ENCODE data around the gene FAM187B. TPM values are rescaled to one million over a fixed set of nuclear protein-coding genes. Genes with fewer than 3 reads are reported as not detected.

Gene FAM187B
- total and polyA plus RNA-seq, 8 donors = 0.20 TPM; not detected in 7

DNA sequence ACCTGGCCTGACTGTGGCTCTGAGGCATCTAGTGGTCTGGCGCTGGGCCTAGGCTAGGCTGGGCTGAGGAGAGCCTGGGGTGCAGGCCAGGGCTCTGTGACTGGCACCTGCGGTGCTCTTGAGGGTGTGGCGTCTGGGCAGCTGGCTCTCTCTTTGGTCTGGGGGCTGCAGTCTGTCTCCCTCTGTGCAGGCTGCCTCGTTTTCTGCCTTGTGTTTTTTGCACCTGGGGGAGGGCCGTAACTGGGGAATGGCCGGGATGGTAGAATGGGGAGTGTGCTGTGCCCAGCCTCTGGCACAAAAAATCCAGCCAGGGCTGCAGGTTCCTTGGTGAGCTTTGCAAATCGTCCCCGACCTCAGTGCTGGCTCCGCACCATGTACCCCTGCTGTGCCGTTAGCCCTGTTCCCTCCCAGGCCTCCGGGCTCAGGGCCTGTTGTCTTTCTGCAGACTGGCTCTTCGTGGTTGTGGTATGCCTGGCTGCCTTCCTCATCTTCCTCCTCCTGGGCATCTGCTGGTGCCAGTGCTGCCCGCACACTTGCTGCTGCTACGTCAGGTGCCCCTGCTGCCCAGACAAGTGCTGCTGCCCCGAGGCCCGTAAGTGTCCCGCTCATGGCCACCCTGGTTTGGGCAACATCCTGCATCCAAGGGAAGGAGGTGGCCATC lies 33.7 kb upstream of the FAM187B start:
- Histone ChIP-seq H3K27me3 (no peaks in the 10 kb centered on the region), H3K27ac (no peak overlapping the region), H3K4me1 (peaks cover 12 to 32% of the 10 kb centered on the region in 2 donors), H3K4me3 (no peak overlapping the region), H3K9me3 (no peaks in the 10 kb centered on the region), H3K36me3 (peaks cover 0 to 7% of the 10 kb centered on the region in 2 donors)
- ATAC-seq = peak; percentile 22
- intact Hi-C loops (cut with DNase I) = no loop called here
- DNase-seq = peak in 2 of 4 donors; percentile 32 to 67
- TF ChIP-seq, protein P1, sequence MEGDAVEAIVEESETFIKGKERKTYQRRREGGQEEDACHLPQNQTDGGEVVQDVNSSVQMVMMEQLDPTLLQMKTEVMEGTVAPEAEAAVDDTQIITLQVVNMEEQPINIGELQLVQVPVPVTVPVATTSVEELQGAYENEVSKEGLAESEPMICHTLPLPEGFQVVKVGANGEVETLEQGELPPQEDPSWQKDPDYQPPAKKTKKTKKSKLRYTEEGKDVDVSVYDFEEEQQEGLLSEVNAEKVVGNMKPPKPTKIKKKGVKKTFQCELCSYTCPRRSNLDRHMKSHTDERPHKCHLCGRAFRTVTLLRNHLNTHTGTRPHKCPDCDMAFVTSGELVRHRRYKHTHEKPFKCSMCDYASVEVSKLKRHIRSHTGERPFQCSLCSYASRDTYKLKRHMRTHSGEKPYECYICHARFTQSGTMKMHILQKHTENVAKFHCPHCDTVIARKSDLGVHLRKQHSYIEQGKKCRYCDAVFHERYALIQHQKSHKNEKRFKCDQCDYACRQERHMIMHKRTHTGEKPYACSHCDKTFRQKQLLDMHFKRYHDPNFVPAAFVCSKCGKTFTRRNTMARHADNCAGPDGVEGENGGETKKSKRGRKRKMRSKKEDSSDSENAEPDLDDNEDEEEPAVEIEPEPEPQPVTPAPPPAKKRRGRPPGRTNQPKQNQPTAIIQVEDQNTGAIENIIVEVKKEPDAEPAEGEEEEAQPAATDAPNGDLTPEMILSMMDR (IDR thresholded peaks at IDR 0.05) = no peak

DNA sequence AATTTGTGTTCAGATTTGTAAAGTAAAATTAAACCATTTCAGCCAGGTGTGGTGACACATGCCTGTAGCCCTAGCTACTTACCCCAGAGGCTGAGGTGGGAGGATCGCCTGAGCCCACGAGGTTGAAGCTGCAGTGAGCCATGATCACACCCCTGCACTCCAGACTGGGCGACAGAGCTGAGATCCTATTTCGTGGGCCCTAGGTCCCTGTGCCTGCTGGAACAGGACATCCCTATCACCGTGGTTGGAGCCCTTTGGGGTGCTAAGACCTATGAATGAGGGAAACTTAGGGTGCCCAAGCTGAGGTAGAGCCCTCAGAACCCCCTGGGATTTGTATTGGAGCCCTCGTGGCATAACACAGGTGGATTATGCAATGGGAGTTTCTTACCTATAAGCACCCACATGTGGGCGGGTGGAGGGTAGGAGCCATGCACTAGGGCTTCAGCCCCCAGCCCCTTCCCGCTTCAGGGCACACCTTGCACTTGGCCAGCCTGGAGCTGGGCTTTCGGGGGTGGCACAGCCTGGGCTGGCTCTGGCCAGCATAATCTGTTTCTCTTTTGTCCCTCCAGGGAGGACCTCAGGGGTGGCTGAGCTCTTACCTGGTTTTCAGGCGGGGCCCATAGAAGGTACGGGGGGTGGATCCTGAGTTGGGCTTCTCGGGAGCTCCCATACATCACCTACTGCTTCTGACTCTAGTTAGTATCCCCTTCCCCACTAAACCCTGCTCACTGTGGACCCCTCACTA lies 33.0 kb upstream of the FAM187B start:
- intact Hi-C loops (cut with DNase I) = no loop called here
- H3K27ac ChIP-seq = no peak overlapping the region
- no peaks in the 10 kb centered on the region for H3K9me3 ChIP-seq
- ATAC-seq = no peak
- peak in 2 of 4 donors; percentile 20 to 50 for DNase-seq
- H3K4me3 ChIP-seq = no peak overlapping the region
- H3K4me1 ChIP-seq = peaks cover 7 to 25% of the 10 kb centered on the region in 2 donors
- peaks cover 0 to 7% of the 10 kb centered on the region in 2 donors for H3K36me3 ChIP-seq
- H3K27me3 ChIP-seq = no peaks in the 10 kb centered on the region
- TF ChIP-seq, protein P1 (IDR thresholded peaks at IDR 0.05) = no peak

- Histone ChIP-seq H3K4me1 (peaks cover 6 to 18% of the 10 kb centered on the region in 2 donors), H3K9me3 (no peaks in the 10 kb centered on the region), H3K27ac (no peak overlapping the region), H3K36me3 (peaks cover 0 to 7% of the 10 kb centered on the region in 2 donors), H3K27me3 (no peaks in the 10 kb centered on the region), H3K4me3 (no peak overlapping the region)
- intact Hi-C loops (cut with DNase I) = no loop called here
- peak in 2 of 4 donors; percentile 8 to 21 for DNase-seq
- TF ChIP-seq, protein P1 (IDR thresholded peaks at IDR 0.05) = no peak
- no peak for ATAC-seq
These were observed 32.3 kb upstream of the FAM187B start for GRCh38 chr19:35260694-35261304.

DNA sequence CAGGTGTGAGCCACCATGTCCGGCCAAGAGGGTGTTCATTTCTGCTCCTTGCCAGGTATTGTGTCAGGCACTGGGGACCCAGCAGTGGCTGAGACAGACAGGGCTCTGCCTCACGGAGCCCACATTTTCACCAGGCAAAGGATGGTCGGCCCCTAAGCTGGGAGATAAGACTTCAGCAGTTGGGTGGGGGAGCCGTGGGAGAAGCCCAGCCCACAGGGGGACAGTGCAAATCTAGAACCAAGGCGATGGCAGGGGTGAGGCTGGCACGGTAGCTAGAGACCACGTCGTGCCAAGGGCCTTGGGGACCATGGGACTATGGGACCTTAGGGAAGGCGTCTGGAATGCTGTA lies 28.5 kb upstream of the FAM187B start:
- no peak overlapping the region for H3K27ac ChIP-seq
- H3K9me3 ChIP-seq = no peaks in the 10 kb centered on the region
- no peaks in the 10 kb centered on the region for H3K27me3 ChIP-seq
- TF ChIP-seq, protein P1 (IDR thresholded peaks at IDR 0.05) = no peak
- DNase-seq (peak in 2 of 4 donors; percentile 27 to 43), ATAC-seq (no peak)
- H3K4me3 ChIP-seq = no peak overlapping the region
- H3K4me1 ChIP-seq = peaks cover 0 to 5% of the 10 kb centered on the region in 2 donors
- intact Hi-C loops (cut with DNase I) = no loop called here
- peaks cover 0 to 7% of the 10 kb centered on the region in 2 donors for H3K36me3 ChIP-seq

- Histone ChIP-seq H3K4me3 (no peak overlapping the region), H3K9me3 (no peaks in the 10 kb centered on the region), H3K4me1 (peaks cover 0 to 5% of the 10 kb centered on the region in 2 donors), H3K36me3 (peaks cover 0 to 7% of the 10 kb centered on the region in 2 donors), H3K27ac (no peak overlapping the region), H3K27me3 (no peaks in the 10 kb centered on the region)
- DNase-seq (no peak), ATAC-seq (no peak)
- TF ChIP-seq, protein P1 (IDR thresholded peaks at IDR 0.05) = no peak
- intact Hi-C loops (cut with DNase I) = no loop called here
These were observed 28.0 kb upstream of the FAM187B start for GRCh38 chr19:35256566-35256965.

Data from left lung (tissue), 10 donors.